K562 (cell line): Measurements from ENCODE around the gene ST6GAL1. TPM values are rescaled to one million over a fixed set of nuclear protein-coding genes. Genes with fewer than 3 reads are reported as not detected.

Experiments used
- ATAC-seq: fragments of 200-7000 bp; cut with Tn5 transposase; 3 replicates; pipeline ENCODE4 v1.9.1; 2020; ENCODE audit warnings: moderate library complexity
- BruUV-seq: library from RNA; stranded (reverse); fragments of 400-500 nt; replicated peaks from 2 replicates; lab custom pipeline; 2021; lab: Mats Ljungman, UMichigan
- CTCF ChIA-PET: fragments of 300-600 bp; formaldehyde crosslinking; extraction: SDS; loops from one replicate; lab custom pipeline; 2021; ENCODE audit warnings: low intra/inter-chr PET ratio; lab: Yijun Ruan, JAX
- POLR2A ChIA-PET: fragments of 300-600, 350-650 bp; sonication (Branson Sonifier 250); formaldehyde crosslinking; extraction: SDS; loops from one replicate; lab custom pipeline; 2021; ENCODE audit warnings: antibody characterized with exemption, inconsistent platforms; lab: Yijun Ruan, JAX
- DNase-seq, 4 experiments: peaks; one replicate each; pipeline versions ENCODE4 v3.0.0 to v3.0.0-alpha.2; 2011 to 2018; ENCODE audit warnings: low spot score in 3 of 4, mixed read lengths in 3 of 4; ENCODE audit errors: extremely low read depth in 1 of 4
- FAIRE-seq: peaks from 2 replicates; lab custom pipeline; 2011; peaks lifted over from hg19 to GRCh38; lab: Jason Lieb, UNC
- H2AFZ ChIP-seq: 2 replicates; pipeline ENCODE4 v1.6.0; 2011; ENCODE audit warnings: low read depth, low read length, control low read depth, inconsistent platforms
- H3K27ac ChIP-seq: fragments of 200-600 bp; 3 replicates; pipeline ENCODE4 v1.8.0; 2011; ENCODE audit warnings: low read depth, mild to moderate bottlenecking, control low read depth, inconsistent platforms, low read length, moderate library complexity, mixed read lengths; ENCODE audit errors: extremely low read depth
- H3K27me3 ChIP-seq, 2 experiments: fragments of 300-600 bp in 1 of 2; 2 replicates in 1 of 2; 3 replicates in 1 of 2; pipeline versions ENCODE4 v1.6.0 to v1.8.0; 2011; ENCODE audit warnings: inconsistent platforms in 2 of 2, low read length in 2 of 2, mild to moderate bottlenecking in 1 of 2, mixed read lengths in 1 of 2, moderate library complexity in 1 of 2; ENCODE audit not compliant: control insufficient read depth in 2 of 2, insufficient read depth in 2 of 2
- H3K36me3 ChIP-seq: fragments of 300-600 bp; 3 replicates; pipeline ENCODE4 v1.8.0; 2011; ENCODE audit warnings: mild to moderate bottlenecking, low read length, inconsistent platforms; ENCODE audit not compliant: control insufficient read depth, insufficient read depth
- H3K4me1 ChIP-seq, 2 experiments: fragments of 200-600 bp in 1 of 2; replicated peaks in 1 of 2; 2 replicates in 1 of 2; 3 replicates in 1 of 2; pipeline versions ENCODE4 v1.5.1 to v1.8.0; 2011; ENCODE audit warnings: inconsistent platforms in 2 of 2, low read length in 2 of 2, mild to moderate bottlenecking in 1 of 2, mixed read lengths in 1 of 2, moderate library complexity in 1 of 2; ENCODE audit not compliant: control insufficient read depth in 2 of 2, insufficient read depth in 2 of 2
- H3K4me2 ChIP-seq: 2 replicates; pipeline ENCODE4 v1.6.1; 2011; ENCODE audit warnings: low read length, control low read depth, inconsistent platforms, mixed read lengths; ENCODE audit not compliant: insufficient read depth
- H3K4me3 ChIP-seq: fragments of 200-600 bp; sonication (generic), shearing (Covaris generic); 2 replicates; pipeline ENCODE4 v1.5.1; 2016; ENCODE audit warnings: control low read depth, inconsistent platforms
- H3K79me2 ChIP-seq: fragments of 200-600 bp; 3 replicates; pipeline ENCODE4 v1.8.0; 2011; ENCODE audit warnings: low read length, inconsistent platforms; ENCODE audit not compliant: control insufficient read depth, insufficient read depth
- H3K9ac ChIP-seq, 2 experiments: 2 replicates each; pipeline versions ENCODE4 v1.6.0 to v1.6.1; 2011; ENCODE audit warnings: low read depth in 2 of 2, low read length in 2 of 2, control low read depth in 1 of 2, inconsistent platforms in 1 of 2, mild to moderate bottlenecking in 1 of 2, mixed read lengths in 1 of 2; ENCODE audit not compliant: insufficient read depth in 1 of 2
- H3K9me1 ChIP-seq: one replicate; pipeline ENCODE4 v1.6.0; 2011; ENCODE audit warnings: inconsistent platforms, mild to moderate bottlenecking, low read length, moderate library complexity; ENCODE audit not compliant: control insufficient read depth, insufficient read depth
- H3K9me3 ChIP-seq: replicated peaks from 2 replicates; pipeline ENCODE4 v1.5.1; 2011; ENCODE audit warnings: low read depth, low read length, inconsistent platforms; ENCODE audit not compliant: control insufficient read depth, insufficient read depth
- H4K20me1 ChIP-seq: replicated peaks from 2 replicates; pipeline ENCODE4 v1.6.1; 2011; ENCODE audit warnings: low read length, inconsistent platforms, mixed read lengths; ENCODE audit not compliant: control insufficient read depth, insufficient read depth
- BHLHE40 ChIP-seq: IDR thresholded peaks from 2 replicates; pipeline ENCODE4 v1.6.1; 2011; ENCODE audit warnings: low read length, improper control_type of control experiment
- HDAC6 ChIP-seq: IDR thresholded peaks from 2 replicates; pipeline ENCODE4 v1.6.1; 2012; ENCODE audit warnings: low read depth, mild to moderate bottlenecking, control low read depth, inconsistent platforms, low read length, moderate library complexity
- NRF1 ChIP-seq, 2 experiments: fragments of 450-650 bp; IDR thresholded peaks in 1 of 2; conservative IDR thresholded peaks in 1 of 2; 2 replicates each; pipeline ENCODE4 v1.6.1; 2014; ENCODE audit warnings: mild to moderate bottlenecking in 2 of 2
- PCBP1 ChIP-seq: fragments of 200-400 bp; formaldehyde crosslinking; IDR thresholded peaks from 2 replicates; pipeline ENCODE4 v1.6.1; 2018; ENCODE audit warnings: mild to moderate bottlenecking, low read depth, low read length; ENCODE audit not compliant: poor library complexity, severe bottlenecking
- TRIM28 ChIP-seq: fragments of 450-650 bp; IDR thresholded peaks from 2 replicates; pipeline ENCODE4 v1.6.1; 2017
- U2AF1 ChIP-seq: fragments of 200-400 bp; formaldehyde crosslinking; optimal IDR thresholded peaks from 2 replicates; pipeline ENCODE3; 2017; ENCODE audit warnings: mild to moderate bottlenecking, low read depth, low read length, moderate library complexity
- ZNF263 ChIP-seq: sonication (generic); formaldehyde crosslinking; IDR thresholded peaks from 2 replicates; pipeline ENCODE4 v1.8.0; 2022; ENCODE audit warnings: mild to moderate bottlenecking, missing genetic modification reagents, borderline replicate concordance
- WGBS: fragments of 100-300 bp; shearing (Covaris generic); methylation state at CpG from one replicate; pipeline ENCODE4 v1.1.6; 2016; ENCODE audit warnings: low coverage, mixed read lengths; ENCODE audit not compliant: insufficient coverage; ENCODE audit errors: missing lambda C conversion rate; 5-methylcytosine and 5-hydroxymethylcytosine counted together
- in situ Hi-C: fragments of 300-500 bp; cut with MboI; formaldehyde crosslinking; loops from 4 replicates; pipeline ENCODE4 v1.15.0; 2018; ENCODE audit warnings: inconsistent platforms, mixed read lengths
- intact Hi-C: fragments of 100-400 bp; cut with micrococcal nuclease; formaldehyde crosslinking; loops from 2 replicates; pipeline ENCODE4 v1.14.2; 2022
- polyA plus RNA-seq, 8 experiments: library from polyadenylated mRNA; depleted of rRNA in 4 of 8; stranded (reverse) in 5 of 8; unstranded in 3 of 8; fragments of >200 nt; fragmentation: Nextera tagmentation in 2 of 8; fragmentation: Illumina TruSeq in 1 of 8; extraction: Ambion mirVana in 2 of 8; extraction: Trizol in 1 of 8; gene quantifications; 2 replicates each; pipeline versions ENCODE4 v1.2.1 to v1.2.3, GENCODE V29; 2011 to 2014; ENCODE audit warnings: inconsistent platforms in 1 of 8, missing spikeins in 1 of 8
- total RNA-seq, 7 experiments: library from RNA; depleted of rRNA in 6 of 7; stranded (reverse); fragments of >200 nt in 6 of 7; fragmentation: Illumina TruSeq in 2 of 7; extraction: Trizol in 2 of 7; gene quantifications; 2 replicates each; pipeline versions ENCODE4 v1.2.1 to v1.2.3, GENCODE V29; 2011 to 2021; ENCODE audit warnings: low replicate concordance in 1 of 7
- TF ChIP-seq, protein P1 (sequence below): fragments of 450-650 bp; formaldehyde crosslinking; IDR thresholded peaks from 2 replicates; pipeline ENCODE4 v1.4.0; 2022; ENCODE audit warnings: mild to moderate bottlenecking, moderate library complexity
- TF ChIP-seq, protein P2 (sequence below): sonication (generic); formaldehyde crosslinking; IDR thresholded peaks from 2 replicates; pipeline ENCODE4 v1.8.0; 2022; ENCODE audit warnings: mild to moderate bottlenecking, missing genetic modification reagents
- TF ChIP-seq, protein P3 (sequence below): fragments of 450-650 bp; formaldehyde crosslinking; IDR thresholded peaks from 2 replicates; pipeline ENCODE4 v1.4.0; 2020; ENCODE audit warnings: mild to moderate bottlenecking, mixed read lengths
- TF ChIP-seq, protein P4 (sequence below): fragments of 200-800 bp; sonication (Bioruptor generic); IDR thresholded peaks from 2 replicates; pipeline ENCODE4 v1.6.1; 2017; ENCODE audit warnings: missing genetic modification characterization, missing compliant biosample characterization
- TF ChIP-seq, protein P5 (sequence below): sonication (generic); formaldehyde crosslinking; IDR thresholded peaks from 2 replicates; pipeline ENCODE4 v1.8.1; 2022; ENCODE audit warnings: missing genetic modification reagents

The ST6GAL1 gene
- total and polyA plus RNA-seq, 9 of the 15 experiments (the other 6 are each of a cell fraction or from before 2014, with no cell fraction given) = 31.9 to 145 (median 71.0) TPM

DNA sequence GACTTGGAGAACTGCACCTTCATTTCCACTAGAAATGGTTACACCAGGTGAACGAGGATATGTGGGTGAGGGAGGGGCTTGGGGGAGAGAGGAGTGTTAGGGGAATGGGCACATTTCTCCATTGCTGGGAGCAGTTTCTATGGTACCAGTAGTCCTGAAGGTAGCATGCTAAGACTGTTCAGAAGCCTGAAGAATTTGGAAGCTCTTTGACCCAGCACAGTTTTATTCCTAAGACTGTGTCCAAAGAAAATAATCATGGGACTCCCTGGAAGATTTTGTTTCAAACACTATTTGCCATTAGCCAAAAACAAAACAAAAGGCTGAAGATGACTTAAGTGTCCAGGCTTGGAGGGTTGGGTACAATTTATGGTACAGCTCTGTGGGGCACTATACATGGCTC is 32.1 kb downstream of the ST6GAL1 start:
- peaks cover 4% of the 10 kb centered on the region for H4K20me1 ChIP-seq
- no peaks in the 10 kb centered on the region for H3K9me3 ChIP-seq
- no peaks in the 10 kb centered on the region for H3K9me1 ChIP-seq
- peaks cover 31% of the 10 kb centered on the region for H3K79me2 ChIP-seq
- H2AFZ ChIP-seq = no peak overlapping the region
- ATAC-seq (no peak), DNase-seq (no peak), FAIRE-seq (no peak)
- 83% methylated on average over 1 of the region's 1 CpG for WGBS
- peaks cover 58% of the 10 kb centered on the region for H3K36me3 ChIP-seq
- intact Hi-C loops (no loop called here), in situ Hi-C loops (no loop called here)
- H3K27me3 ChIP-seq = no peaks in the 10 kb centered on the region
- BruUV-seq = no TSS peak
- TF ChIP-seq HDAC6 = no peak
- TF ChIP-seq, protein P1, sequence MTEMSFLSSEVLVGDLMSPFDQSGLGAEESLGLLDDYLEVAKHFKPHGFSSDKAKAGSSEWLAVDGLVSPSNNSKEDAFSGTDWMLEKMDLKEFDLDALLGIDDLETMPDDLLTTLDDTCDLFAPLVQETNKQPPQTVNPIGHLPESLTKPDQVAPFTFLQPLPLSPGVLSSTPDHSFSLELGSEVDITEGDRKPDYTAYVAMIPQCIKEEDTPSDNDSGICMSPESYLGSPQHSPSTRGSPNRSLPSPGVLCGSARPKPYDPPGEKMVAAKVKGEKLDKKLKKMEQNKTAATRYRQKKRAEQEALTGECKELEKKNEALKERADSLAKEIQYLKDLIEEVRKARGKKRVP (CRISPR knock-in tag) = no peak
- TF ChIP-seq, protein P2, sequence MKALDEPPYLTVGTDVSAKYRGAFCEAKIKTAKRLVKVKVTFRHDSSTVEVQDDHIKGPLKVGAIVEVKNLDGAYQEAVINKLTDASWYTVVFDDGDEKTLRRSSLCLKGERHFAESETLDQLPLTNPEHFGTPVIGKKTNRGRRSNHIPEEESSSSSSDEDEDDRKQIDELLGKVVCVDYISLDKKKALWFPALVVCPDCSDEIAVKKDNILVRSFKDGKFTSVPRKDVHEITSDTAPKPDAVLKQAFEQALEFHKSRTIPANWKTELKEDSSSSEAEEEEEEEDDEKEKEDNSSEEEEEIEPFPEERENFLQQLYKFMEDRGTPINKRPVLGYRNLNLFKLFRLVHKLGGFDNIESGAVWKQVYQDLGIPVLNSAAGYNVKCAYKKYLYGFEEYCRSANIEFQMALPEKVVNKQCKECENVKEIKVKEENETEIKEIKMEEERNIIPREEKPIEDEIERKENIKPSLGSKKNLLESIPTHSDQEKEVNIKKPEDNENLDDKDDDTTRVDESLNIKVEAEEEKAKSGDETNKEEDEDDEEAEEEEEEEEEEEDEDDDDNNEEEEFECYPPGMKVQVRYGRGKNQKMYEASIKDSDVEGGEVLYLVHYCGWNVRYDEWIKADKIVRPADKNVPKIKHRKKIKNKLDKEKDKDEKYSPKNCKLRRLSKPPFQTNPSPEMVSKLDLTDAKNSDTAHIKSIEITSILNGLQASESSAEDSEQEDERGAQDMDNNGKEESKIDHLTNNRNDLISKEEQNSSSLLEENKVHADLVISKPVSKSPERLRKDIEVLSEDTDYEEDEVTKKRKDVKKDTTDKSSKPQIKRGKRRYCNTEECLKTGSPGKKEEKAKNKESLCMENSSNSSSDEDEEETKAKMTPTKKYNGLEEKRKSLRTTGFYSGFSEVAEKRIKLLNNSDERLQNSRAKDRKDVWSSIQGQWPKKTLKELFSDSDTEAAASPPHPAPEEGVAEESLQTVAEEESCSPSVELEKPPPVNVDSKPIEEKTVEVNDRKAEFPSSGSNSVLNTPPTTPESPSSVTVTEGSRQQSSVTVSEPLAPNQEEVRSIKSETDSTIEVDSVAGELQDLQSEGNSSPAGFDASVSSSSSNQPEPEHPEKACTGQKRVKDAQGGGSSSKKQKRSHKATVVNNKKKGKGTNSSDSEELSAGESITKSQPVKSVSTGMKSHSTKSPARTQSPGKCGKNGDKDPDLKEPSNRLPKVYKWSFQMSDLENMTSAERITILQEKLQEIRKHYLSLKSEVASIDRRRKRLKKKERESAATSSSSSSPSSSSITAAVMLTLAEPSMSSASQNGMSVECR (CRISPR knock-in tag) = no peak
- no peak for TF ChIP-seq ZNF263 (CRISPR knock-in tag)
- TF ChIP-seq PCBP1 = no peak
- no peak for TF ChIP-seq U2AF1
- TF ChIP-seq NRF1 (conservative IDR thresholded peaks at IDR 0.05 in 1 of 2, IDR thresholded peaks at IDR 0.05 in 1 of 2) = no peak
- TF ChIP-seq, protein P3, sequence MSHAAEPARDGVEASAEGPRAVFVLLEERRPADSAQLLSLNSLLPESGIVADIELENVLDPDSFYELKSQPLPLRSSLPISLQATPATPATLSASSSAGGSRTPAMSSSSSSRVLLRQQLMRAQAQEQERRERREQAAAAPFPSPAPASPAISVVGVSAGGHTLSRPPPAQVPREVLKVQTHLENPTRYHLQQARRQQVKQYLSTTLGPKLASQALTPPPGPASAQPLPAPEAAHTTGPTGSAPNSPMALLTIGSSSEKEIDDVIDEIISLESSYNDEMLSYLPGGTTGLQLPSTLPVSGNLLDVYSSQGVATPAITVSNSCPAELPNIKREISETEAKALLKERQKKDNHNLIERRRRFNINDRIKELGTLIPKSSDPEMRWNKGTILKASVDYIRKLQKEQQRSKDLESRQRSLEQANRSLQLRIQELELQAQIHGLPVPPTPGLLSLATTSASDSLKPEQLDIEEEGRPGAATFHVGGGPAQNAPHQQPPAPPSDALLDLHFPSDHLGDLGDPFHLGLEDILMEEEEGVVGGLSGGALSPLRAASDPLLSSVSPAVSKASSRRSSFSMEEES (CRISPR knock-in tag) = no peak
- TF ChIP-seq, protein P4, sequence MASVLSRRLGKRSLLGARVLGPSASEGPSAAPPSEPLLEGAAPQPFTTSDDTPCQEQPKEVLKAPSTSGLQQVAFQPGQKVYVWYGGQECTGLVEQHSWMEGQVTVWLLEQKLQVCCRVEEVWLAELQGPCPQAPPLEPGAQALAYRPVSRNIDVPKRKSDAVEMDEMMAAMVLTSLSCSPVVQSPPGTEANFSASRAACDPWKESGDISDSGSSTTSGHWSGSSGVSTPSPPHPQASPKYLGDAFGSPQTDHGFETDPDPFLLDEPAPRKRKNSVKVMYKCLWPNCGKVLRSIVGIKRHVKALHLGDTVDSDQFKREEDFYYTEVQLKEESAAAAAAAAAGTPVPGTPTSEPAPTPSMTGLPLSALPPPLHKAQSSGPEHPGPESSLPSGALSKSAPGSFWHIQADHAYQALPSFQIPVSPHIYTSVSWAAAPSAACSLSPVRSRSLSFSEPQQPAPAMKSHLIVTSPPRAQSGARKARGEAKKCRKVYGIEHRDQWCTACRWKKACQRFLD (CRISPR knock-in tag) = no peak
- TF ChIP-seq, protein P5, sequence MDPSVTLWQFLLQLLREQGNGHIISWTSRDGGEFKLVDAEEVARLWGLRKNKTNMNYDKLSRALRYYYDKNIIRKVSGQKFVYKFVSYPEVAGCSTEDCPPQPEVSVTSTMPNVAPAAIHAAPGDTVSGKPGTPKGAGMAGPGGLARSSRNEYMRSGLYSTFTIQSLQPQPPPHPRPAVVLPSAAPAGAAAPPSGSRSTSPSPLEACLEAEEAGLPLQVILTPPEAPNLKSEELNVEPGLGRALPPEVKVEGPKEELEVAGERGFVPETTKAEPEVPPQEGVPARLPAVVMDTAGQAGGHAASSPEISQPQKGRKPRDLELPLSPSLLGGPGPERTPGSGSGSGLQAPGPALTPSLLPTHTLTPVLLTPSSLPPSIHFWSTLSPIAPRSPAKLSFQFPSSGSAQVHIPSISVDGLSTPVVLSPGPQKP (CRISPR knock-in tag) = no peak
- no peak for TF ChIP-seq TRIM28
- TF ChIP-seq BHLHE40 = no peak
- ChIA-PET POLR2A (interaction anchor here (0.9 to 1.0 kb wide), 2 partner anchors 9 to 179 kb away, joined by 3 read pairs; partner anchors contain the start of gene EIF4A2), CTCF (no interaction called here)
- no peak overlapping the region for H3K27ac ChIP-seq
- no peak overlapping the region for H3K9ac ChIP-seq
- no peak overlapping the region for H3K4me3 ChIP-seq
- H3K4me2 ChIP-seq = no peak overlapping the region
- peaks cover 5 to 10% of the 10 kb centered on the region in 2 experiments; a peak in 4 of 5 replicates for H3K4me1 ChIP-seq
